Brain pericyte (primary cell): Measurements from ENCODE around the gene EYS.
"Not testable (repeated sequence)": the region's sequence is repeated elsewhere in the genome, so short reads cannot be mapped to it uniquely, and the experiment has no call there.

Experiments used
- DNase-seq: peaks from one replicate; pipeline ENCODE4 v3.0.0-alpha.2; 2012; ENCODE audit warnings: low read depth, low spot score

EYS gene

DNA sequence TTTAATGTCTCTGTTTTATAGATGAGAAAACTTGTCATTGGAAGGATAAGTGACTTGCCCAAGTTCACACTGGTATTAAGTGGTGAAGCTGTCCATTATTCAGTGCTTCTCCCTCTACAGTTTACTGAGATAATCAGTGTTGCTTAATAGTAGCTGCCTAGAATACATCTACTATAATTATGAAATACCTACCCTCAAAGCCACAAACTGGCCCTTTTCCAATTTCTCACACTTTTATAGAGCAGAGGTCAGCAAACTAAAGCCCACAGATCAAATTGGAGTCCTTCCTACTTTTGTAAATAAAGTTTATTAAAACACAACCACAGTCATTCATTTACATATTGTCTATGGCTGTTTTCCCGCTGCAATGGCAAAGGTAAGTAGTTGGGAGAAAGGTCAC, 73.5 kb downstream of the EYS start:
- DNase-seq, result no peak

DNA sequence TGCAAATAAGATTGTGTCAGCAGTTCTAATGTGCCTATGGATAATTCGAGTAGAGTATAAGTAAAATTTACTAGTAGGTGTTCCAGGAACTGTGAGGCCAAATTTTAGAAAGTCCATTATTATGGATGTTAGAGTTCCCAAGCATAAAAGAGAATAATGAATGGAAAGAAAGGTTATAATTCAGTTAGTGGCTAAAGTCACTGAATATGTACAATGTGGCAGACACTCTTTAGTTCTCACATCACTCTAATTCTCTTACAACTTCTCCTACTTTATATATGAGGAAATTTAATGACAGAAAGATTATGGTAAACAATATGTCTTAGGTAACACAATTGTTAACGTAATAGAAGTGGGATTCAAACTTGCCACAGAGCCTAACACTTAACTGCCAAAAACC, 75.3 kb downstream of the EYS start:
- DNase-seq, result no peak

GRCh38 chr6:65627434-65627999, 79.5 kb downstream of the EYS start:
- DNase-seq, result not testable (repeated sequence)

DNA sequence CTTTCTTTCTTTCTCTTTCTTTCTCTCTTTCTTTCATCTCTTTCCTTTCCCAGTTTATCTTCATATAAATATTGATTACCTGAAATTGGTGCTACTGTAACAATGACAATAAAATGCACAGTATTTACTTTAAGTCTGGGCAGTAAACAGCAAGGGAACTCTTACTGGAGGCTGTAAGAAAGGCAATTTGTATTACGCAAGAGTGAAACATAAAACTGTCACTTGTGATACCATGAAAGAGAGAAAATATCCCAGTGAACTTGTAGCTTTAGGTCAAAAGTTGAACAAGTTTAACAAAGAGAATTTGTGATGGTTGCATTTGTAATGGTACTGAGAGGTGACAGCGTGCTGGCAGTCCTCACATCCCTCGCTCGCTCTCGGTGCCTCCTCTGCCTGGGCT, 80.0 kb downstream of the EYS start:
- no peak for DNase-seq

- DNase-seq, result no peak
Observed at GRCh38 chr6:65623566-65623965, 83.5 kb downstream of the EYS start.

GRCh38 chr6:65610746-65611145, 96.3 kb downstream of the EYS start:
- no peak for DNase-seq

DNA sequence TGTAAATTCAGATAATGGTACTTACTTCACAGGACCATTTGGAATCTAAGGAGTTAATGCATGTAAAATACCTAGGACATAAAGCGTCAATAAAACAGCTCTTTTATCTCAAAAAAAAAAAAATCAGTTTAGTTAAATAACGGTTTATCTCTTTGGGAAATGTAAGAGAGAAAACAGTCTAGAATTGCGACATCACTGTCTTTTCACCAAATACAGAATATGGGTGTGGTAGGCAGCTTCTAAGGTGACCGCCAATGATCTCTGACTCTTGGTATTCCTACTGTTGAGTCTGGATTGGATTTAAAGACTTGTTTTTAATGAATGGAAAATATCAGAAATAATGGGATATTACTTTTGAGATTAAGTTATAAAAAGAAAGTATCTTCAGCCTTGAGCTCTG, 111.5 kb downstream of the EYS start:
- no peak for DNase-seq

- no peak for DNase-seq
Observed at GRCh38 chr6:65570340-65570739, 136.7 kb downstream of the EYS start.

- no peak for DNase-seq
Observed at GRCh38 chr6:65569505-65569904, 137.5 kb downstream of the EYS start.

- not testable (repeated sequence) for DNase-seq
Observed at GRCh38 chr6:65569056-65569455, 138.0 kb downstream of the EYS start.

- no peak for DNase-seq
Observed at GRCh38 chr6:65566117-65566516, 140.9 kb downstream of the EYS start.

GRCh38 chr6:65558071-65558470, 149.0 kb downstream of the EYS start:
- no peak for DNase-seq

GRCh38 chr6:65557224-65557623, 149.8 kb downstream of the EYS start:
- no peak for DNase-seq

- DNase-seq, result no peak
Observed at GRCh38 chr6:65546894-65547293, 160.1 kb downstream of the EYS start.

DNA sequence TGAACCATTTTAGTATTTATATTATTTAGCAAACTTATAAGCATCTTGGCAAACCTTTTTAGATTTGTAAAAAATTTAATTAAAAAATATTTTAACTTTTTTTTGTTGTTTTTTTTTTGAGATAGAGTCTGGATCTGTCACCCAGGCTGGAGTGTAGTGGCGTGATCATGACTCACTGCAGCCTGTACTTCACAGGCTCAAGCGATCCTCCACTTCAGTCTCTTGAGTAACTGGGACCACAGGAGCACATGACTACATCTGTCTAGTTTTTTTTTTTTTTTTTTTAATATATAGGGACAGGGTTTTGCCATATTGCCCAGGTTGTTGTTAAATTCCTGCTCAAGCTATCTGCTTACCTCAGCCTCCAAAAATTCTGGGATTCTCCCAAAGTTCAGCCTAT, 161.1 kb downstream of the EYS start:
- DNase-seq, result no peak

- DNase-seq, result no peak
Observed at GRCh38 chr6:65538644-65539043, 168.4 kb downstream of the EYS start.

- no peak for DNase-seq
Observed at GRCh38 chr6:65537600-65537999, 169.4 kb downstream of the EYS start.

DNA sequence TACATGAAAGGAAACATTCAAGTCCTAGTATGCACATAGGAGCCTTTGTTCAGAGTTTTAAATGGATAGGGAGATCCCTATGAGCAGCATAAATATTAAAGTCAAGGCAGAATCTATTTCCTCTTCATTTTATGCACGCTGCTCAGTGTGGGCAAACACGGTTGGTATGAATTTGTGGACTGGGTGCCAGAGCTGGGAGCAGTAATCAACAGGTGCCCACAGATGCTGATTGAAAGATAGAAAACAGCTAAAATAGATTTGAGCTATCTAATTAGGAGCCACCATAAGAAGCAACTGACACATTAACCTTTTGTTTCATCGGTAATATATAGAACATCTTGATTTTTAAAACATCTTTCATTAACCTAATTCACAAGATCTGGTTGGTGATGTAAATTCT, 175.5 kb downstream of the EYS start:
- DNase-seq, result no peak

DNA sequence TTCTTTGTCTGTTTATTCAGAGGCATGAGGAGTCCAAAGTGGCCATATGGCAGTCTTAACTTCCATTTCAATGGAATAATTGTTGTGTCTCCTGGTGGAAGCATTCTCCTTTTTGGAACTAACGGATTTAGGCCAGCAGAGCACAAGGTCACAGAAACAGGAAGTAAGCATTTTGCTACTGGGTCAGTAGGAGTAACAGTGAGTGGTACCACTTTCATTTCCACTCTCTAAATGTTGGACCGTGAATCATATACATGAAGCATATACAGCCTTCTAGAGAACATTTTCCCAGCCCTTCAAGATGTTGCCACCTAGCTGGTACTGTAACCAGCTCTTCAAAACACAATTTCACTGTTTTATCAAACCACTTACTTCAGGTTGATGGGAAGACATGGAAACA, 182.8 kb downstream of the EYS start:
- DNase-seq, result no peak

DNA sequence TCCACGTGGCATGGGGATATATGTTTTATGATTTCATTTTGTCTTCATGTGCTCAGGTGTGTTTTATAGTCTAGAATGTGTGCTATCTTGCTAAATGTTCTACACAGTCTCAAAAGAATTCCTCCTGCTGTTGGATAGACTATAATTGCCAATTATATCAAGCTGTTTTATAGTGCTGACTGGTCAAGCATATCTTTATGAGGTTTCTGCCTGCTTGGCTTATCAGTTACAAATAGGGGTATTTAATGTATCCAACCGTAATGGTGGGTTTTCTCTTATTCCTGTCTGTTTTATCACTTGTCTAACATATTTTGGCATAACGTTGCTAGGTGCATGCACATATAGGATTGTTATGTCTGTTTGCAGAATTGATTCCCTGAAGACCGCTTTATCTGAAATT, 201.3 kb downstream of the EYS start:
- no peak for DNase-seq

- no peak for DNase-seq
Observed at GRCh38 chr6:65501045-65501444, 206.0 kb downstream of the EYS start.

GRCh38 chr6:65483652-65484051, 223.4 kb downstream of the EYS start:
- DNase-seq, result not testable (repeated sequence)

DNA sequence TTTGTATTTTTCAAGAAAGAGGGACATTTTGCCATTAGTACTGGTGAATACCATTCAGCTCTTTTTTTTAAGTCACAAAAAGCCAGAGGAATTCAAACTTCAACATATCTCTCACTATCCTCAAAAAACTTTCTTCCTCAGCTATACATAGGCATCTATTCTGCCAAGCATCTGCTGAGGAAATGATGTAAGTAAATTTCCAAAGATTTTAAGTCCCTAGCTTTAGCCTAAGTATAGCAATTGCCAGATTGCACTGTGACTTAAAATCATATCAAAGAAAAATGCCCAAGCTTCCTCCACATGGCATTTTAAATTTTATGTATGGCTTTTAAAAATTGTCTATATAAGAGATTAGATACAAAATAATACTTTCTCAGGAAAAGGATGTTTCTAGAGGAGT, 237.4 kb downstream of the EYS start:
- no peak for DNase-seq

- DNase-seq, result no peak
Observed at GRCh38 chr6:65468307-65468706, 238.7 kb downstream of the EYS start.
